NCI-H2196 (cell line): ENCODE data around the gene AIMP1.
"Not testable (repeated sequence)": the region's sequence is repeated elsewhere in the genome, so short reads cannot be mapped to it uniquely, and the experiment has no call there.

ENCODE experiments used
- DNase-seq: peaks from one replicate; lab custom pipeline; 2025; ENCODE audit not compliant: unreplicated experiment; lab: John Stamatoyannopoulos, UW

AIMP1 gene

DNA sequence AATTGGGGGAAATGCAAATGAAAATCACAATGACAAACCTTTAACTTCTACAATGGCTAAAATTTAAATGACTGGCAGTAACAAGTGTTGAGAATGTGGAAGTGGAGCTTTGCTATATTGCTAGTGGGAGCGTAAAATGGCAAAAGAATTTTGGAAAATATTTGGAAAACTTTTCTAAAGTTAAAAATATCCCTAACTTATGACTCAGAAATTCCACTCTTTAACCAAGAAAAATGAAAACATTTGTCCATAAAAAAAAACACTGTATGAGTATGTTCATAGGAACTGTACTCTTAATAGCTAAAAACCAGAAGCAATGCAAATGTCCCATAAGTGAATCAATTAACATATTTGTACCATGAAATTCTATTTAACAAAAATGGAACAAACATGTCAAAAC is 4.0 kb upstream of the AIMP1 start:
- DNase-seq: no peak

DNA sequence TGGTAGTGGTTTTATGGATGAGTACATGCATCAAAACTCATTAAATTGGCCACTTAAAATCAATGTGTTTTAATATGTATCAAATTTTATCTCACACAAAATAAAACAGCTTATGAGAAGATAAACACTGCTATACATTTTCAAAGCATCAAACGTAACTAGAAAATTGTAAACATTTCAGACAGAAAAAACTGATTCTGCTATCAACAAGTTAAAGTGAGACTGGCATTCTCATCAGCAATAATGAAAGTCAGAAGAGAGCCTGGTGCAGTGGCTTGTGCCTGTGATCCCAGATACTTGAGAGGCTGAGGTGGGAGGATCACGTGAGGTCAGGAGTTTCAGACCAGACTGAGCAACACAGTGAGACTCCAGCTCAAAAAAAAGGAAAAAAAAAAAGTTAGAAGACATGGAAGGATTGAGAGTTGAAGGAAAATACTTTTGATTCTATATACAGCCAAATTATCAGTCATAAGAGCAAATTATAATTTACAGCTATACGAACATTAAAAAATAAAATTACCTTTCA is 3.3 kb upstream of the AIMP1 start:
- no peak for DNase-seq

DNA sequence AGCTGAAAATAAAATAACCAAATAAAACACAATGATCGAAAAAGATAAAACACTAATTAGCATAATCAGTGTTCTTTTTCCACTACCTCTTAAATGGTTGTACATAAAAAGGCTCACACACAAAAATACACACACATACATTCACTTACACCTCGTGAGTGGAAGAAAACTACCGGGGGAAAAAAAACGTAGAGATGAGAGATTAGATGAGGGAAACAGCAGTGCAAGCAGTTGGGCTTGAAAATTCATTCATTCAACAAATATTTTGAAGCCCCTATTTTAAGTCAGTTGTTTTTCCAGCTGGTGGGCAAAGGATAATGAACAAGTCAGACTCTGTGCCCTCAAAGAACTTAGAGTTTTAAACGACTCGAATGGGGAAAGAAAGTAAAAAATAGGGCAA is 1.4 kb upstream of the AIMP1 start:
- no peak for DNase-seq

DNA sequence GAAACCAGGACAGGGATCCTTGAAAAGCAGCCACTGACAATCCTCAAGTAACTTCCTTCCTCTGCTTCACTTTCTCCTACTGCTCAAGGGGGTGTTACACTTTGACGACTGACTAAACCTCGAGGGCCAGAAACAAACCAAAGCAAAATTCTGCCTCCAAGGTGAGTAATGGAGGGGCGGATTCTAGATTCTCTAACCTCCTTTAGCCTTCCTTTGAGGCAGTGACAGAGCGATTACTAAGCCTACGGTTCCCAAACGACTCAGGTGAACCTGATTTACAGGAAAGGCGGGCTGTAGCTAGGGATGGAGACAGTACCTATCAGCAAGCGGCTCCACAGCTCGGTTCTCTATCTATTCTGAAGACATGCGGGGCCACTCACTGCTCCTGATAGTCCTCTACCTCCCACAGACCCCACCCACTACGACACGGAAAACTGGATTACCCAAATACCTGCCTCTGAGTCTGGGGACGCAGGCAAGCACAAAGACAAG is 828 bp upstream of the AIMP1 start:
- no peak for DNase-seq

DNA sequence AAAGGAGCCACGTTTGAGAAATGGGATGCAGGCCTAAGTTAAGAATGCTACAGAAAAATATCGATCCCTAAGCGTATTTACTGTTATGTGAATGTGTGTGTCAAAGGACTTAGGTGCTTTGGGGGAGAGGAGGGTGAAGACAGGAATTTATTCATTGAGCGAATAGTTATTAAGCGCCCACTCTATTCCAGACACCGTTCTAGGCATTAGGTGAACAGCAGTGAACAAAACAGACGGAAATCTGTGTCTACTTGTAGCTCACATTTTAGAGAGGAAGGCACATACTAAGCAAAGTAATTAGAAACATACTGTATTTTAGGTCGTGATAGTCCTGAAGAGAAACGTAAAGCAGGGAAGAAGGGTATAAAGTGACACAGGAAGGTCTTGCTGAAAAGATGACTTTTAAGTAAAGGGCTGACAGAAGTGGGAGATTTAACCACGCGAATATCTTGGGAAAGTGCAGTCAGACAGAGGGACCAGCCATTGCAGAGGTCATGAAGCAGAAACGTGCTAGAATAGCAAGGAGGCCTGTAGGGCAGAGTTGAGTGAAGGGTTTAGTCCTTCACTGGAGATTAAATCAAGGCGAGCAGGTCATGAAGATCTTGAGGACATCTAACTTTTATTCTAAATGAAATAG is 541 bp downstream of the AIMP1 start:
- no peak for DNase-seq

DNA sequence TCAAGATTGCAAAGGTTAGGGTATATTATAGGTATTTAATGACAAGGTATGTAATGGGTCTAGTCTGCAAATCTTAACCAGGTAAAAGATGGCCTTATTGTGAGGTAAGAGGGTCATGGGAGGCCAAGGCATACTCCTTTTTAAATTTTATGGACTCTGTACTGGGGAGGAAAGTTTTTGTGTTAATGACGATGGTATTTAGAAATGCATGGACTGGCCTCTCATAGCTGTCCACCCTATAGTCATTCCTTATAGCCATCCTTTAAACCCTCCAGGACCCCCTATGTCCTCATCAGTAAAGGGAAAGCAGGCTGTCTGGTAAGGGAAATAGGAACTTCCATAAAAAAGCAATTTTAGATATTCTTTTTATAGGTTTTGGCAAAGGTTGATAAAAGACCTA is 1.5 kb downstream of the AIMP1 start:
- no peak for DNase-seq

DNA sequence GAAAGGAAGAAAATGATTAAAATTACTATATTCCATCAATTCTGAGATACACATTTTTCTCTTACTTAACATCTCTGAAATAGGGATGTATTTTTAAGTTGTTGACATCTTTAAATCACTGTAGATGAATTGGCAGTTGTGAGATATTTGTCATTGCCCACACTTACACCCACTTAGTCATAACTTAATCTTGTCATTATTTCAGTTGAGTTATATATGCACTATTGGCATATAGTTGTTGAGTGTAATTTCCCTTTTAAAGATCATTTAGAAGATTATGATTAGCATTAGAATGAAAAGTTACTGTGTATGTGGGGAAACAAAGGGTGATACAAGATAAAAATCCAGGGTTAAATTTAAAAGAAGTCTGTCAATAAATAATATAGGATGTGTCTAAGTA is 2.2 kb downstream of the AIMP1 start:
- no peak for DNase-seq

DNA sequence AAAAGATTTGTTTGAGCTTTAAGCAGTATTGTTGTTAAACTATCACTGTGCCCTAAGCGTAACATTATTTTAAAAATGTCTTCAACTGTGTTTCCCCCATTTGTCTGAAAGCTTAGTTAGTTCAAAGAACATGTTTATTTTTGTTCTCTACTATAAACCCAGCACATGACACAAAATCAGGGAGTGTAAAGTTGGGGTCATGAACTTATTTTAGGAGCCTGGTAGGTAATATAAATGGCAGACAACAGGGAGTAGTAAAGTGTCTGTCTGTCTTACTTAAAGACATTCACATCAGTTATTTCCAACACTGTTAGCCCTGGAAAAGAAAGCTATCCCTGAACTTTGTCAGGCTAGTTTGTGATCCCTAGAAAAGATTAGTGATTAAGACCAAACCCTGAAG is 3.9 kb downstream of the AIMP1 start:
- DNase-seq: no peak

DNA sequence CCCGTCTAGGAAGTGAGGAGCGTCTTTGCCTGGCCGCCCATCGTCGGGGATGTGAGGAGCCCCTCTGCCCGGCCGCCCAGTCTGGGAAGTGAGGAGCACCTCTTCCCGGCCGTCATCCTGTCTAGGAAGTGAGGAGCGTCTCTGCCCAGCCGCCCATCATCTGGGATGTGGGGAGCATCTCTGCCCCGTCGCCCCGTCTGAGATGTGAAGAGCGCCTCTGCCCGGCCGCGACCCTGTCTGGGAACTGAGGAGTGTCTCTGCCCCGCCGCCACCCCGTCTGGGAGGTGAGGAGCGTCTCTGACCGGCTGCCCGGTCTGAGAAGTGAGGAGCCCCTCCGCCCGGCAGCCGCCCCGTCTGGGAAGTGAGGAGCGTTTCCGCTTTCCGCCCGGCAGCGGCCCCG is 4.8 kb downstream of the AIMP1 start:
- not testable (repeated sequence) for DNase-seq

DNA sequence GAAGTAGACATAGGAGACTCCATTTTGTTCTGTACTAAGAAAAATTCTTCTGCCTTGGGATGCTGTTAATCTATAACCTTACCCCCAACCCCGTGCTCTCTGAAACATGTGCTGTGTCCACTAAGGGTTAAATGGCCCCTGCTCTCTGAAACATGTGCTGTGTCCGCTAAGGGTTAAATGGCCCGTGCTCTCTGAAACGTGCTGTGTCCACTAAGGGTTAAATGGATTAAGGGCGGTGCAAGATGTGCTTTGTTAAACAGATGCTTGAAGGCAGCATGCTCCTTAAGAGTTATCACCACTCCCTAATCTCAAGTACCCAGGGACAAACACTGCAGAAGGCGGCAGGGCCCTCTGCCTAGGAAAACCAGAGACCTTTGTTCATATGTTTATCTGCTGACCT is 5.5 kb downstream of the AIMP1 start:
- not testable (repeated sequence) for DNase-seq

DNA sequence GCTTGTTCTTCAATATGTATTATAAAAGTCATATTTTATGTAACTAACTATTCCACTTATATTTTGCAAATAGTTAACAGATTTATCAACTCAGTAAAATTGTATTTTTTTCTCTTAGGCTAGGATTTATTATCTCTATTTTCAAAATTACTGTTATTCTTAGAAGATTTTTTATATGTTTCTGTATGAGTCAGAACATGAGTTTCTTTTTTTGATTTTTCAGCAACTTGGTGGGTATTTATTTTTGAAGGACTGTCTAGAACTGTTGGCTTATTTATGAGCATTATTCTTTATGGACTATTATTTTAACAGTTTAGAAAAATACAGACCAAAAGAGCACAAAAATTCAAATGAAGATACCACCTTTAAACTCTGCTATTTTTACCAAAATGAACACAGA is 6.8 kb downstream of the AIMP1 start:
- DNase-seq: no peak

DNA sequence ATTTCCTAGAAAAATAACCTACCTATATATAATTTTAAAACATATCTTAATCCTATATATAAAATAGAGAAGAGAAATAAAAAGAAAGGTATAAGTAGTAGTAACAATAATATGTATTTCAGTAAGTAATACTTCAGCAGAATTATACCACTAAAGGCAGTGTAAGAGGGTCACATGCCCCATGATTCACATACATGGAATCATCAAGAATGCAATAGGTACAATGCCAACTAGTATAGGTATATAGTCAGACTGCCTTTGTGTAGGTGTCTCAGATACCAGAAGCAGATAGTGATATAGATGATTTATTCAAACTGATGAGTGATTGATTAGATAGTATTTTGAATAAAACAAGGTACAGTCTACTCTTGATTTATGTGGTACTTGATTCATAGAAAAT is 9.4 kb downstream of the AIMP1 start:
- DNase-seq: no peak

DNA sequence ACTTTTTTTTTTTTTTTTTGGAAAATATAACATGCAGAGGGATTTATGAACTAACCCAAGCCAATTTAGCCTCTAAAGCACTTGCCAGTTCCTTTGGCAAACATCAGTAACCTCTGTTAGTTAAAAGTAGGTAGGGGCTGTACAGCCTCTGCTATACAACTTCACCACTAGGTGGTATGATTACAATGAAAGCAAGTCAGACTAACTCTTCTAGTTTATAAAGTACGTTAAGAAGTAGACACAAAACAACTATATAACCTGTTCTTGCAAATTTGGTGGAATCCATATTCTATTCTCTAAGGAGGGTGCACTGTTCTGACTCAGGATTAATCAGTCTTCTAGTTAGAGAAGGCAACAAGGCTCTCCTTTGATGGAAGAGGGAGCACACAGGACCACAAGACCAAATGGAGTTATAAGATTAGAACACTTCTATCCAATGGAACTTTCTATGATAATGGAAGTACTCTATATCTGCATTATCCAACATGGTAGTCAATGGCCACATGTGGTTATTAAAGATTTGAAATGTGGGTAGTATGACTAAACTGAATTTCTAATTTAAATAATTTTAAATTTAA is 12.8 kb downstream of the AIMP1 start:
- peak; percentile 8 for DNase-seq

DNA sequence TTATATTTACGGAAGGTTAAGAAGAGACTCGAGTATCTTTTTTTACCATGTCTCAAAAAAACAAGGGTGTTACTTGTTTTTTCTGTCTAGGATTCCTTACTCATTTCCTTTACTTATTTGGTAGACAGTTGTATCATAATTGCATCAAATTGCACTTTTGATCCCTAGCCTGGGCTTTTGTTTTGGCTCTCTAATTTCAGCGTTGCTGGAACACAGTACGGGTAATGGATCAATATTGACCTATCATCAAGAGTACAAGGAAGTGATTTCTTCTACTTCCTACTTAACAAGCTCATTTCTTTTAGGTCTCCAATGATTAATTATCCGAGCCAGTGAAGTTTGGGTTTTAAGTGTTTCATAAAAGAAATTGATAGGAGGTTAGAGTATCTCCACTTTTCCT is 16.8 kb downstream of the AIMP1 start:
- no peak for DNase-seq

DNA sequence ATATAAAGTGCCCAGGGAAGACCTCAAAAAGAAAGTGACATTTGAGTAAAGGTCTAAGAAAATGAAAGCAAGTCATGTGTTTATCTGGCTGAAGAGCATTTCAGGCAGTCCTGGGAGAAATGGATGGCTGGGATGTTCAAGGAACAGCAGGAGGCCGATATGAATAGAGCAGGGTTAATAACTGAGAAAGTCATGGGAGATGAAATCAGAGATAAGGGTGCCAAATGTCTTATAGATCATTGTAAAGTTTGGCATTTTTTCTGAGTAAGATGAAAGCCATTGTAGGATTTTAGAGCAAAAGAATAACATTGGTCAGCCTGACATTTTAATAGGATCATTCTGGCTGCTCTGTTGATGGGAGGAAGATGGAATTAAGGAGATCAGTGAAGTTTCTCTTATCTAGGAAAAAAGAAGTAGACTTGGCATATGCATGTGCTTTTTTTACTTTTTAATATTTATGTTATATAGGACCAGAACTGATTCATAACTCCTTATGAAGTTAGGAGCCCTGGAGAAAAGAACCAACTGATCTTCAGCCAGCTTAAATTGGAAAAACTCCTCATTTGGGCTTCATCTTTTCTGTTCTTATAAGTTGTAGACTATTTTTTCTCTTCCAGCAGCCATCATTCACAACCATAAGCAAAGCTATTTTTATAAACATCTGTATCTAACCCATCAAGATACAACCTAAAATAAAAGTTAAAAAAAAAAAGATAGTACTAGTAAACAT is 18.6 kb downstream of the AIMP1 start:
- no peak for DNase-seq

DNA sequence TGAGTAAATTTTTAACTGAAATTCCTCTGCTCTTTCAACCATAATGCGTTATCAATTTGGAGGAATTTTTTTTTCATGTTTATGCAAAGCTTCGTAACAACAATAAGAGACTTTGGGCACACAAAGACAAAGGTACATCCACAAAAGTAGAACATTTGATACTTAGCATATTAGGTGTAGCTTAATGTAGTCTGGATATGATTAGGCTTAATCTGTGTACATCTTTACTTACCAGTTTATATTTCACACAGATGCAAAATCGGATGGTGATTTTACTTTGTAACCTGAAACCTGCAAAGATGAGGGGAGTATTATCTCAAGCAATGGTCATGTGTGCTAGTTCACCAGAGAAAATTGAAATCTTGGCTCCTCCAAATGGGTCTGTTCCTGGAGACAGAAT is 20.3 kb downstream of the AIMP1 start:
- no peak for DNase-seq

DNA sequence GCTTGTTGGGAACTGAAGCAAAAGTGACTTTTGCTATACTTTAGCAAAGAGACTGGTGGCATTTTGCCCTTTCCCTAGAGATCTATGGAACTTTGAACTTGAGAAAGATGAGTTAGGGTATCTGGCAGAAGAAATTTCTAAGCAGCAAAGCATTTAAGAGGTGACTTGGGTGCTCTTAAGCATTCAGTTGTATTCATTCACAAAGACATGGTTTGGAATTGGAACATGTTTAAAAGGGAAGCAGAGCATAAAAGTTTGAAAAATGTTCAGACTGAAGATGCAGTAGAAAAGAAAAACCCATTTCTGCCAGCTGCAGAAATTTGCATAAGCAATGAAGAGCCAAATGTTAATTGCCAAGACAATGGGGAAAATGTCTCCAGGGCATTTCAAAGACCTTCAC is 21.6 kb downstream of the AIMP1 start:
- no peak for DNase-seq

DNA sequence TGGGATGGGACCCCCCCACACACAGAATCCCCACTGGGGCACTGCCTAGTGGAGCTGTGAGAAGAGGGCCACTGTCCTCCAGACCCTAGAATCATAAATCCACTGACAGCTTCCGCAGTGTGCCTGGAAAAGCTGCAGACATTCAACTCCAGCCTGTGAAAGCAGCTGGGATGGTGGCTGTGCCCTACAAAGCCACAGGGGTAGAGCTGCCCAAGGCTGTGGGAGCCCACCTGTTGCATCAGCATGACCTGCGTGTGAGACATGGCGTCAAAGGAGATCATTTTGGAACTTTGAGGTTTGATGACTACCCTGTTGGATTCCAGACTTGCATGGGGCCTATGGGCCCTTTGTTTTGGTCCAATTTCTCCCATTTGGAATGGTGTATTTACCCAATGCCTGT is 22.3 kb downstream of the AIMP1 start:
- no peak for DNase-seq

DNA sequence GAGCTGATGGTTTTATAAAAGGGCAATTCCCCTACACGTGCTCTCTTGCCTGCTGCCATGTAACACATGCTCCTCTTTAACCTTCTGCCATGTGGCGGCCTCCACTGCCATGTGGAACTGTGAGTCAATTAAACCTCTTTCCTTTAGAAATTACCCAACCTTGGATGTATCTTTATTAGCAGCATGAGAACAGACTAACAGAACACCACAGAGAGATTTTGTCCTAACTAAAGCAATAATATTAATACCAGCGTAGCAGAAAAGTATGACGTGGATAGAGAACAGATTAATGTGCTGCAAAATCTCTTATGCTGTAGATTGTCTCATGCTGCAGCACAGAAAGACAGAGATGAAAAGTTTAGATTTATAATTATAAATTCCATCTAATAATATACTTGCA is 23.1 kb downstream of the AIMP1 start:
- no peak for DNase-seq

DNA sequence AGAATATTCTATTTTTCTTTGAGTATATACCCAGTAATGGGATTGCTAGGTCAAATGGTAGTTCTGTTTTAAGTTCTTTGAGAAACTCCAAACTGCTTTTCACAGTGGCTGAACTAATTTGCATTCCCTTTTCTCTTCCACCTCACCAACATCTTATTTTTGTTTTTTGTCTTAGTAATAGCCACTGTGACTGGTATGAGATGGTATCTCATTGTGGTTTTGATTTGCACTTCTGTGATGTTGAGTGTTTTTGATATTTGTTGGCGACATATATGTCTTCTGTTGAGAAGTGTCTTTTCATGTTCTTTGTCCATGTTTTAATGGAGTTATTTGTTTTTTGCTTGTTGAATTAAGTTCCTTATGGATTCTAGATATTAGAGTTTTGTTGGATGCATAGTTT is 24.4 kb downstream of the AIMP1 start:
- no peak for DNase-seq

DNA sequence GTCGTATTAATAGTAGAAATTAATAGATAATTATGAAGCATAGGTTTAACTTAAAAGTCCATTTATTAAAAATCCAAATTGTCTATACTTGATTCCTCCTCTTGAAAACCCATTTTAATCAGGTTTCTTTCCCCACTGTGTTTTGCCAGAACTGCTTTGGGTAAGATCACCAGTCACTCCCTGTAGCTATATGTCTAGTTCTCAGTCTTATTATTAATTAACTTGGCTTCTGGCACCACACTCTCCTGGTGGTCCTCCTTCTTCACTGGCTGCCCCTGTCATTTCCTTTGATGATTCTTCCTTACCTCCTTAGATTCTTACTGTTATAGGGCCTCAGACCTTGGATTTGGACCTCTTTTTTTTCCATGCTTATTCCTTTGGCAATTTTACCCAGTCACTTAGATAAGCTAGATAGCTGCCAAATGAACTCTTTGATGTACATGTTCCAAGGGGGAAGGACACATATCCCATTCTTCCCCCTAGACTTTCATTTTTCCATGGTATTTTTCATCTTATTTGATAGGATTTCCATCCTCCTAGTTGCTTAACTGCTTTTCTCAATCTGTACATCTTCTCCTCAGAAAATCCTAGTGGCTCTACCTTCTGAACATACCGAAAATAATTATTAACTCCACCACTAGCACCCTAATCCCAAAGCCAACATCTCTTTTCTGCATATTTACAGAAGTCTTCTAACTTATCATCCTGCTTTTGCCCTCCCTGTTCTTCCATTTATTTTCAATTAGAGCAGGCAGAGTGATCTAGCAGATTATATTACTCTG is 27.7 kb downstream of the AIMP1 start:
- DNase-seq: no peak

DNA sequence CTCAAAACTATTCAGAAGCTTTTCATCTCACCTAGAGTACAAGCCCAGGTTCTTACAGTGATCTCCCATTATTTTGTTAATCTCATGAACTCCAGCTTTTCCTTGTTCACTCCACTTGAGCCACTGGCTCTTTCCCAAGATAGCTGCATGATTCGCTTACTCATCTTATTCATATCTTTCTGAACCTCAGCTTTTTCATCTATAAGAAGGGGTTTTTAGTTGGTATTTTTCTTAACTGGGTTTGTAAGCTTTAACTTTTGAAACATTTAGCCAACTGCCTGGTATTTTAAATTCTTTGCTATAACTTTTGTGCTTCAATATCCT is 28.3 kb downstream of the AIMP1 start:
- no peak for DNase-seq
